NCI-H526 treated with DMSO at 0.1 percent for 48 hours (cell line): ENCODE measurements around the gene TMOD3.
"Not testable (repeated sequence)": the region's sequence is repeated elsewhere in the genome, so short reads cannot be mapped to it uniquely, and the experiment has no call there.

ENCODE experiments used
- DNase-seq: peaks from one replicate; lab custom pipeline; 2025; lab: John Stamatoyannopoulos, UW

Gene TMOD3

DNA sequence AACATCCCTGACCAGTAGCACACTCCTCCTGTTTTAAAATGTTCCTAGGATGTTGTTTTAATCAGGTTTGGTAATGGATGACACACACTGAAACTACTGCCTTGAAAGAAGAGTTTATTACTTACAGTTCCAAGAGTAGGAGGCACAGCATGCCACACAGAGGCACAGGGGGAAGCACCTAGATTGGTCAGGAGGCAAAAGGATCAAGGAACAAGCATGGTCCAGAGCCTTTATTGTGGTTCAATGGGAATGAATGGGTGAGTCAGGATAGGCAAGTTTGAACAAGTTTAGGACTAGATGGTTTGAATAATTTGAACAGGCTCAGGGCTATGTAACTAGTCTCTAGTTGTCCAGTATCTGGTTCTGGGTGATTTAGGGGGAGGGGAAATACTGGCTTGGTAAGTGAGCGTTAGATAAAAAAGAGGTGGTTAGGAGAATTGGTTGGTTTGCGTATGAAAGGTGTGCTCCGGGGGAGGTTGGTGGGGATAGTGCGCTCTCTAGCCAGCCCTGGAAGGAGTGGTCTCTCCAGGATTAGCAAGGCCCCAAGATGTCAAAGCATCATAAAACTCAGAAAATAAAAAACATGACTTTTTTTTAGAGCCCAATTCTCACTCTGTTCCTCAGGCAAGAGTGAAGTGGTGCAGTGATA is 35.1 kb downstream of the TMOD3 start:
- peak; percentile 16 for DNase-seq

DNA sequence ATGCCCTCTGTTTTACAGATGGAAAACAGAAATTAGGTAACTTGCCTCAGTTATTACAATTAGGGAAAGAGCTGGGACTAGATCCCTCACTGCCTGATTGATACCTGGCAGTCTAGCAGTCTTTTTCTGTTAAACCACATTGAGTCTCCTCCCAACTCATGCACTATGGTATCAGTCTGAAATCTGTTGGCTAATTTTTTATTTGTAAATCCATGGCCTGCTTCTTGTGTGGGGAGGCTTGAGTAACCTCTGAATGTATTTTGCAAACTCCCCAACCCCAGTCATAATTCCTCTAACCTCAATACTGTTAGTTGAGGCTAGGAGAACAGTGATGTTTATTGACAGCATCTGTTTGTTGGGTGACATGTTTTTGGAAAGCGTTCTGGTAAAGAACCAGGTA is 35.9 kb downstream of the TMOD3 start:
- DNase-seq: no peak

DNA sequence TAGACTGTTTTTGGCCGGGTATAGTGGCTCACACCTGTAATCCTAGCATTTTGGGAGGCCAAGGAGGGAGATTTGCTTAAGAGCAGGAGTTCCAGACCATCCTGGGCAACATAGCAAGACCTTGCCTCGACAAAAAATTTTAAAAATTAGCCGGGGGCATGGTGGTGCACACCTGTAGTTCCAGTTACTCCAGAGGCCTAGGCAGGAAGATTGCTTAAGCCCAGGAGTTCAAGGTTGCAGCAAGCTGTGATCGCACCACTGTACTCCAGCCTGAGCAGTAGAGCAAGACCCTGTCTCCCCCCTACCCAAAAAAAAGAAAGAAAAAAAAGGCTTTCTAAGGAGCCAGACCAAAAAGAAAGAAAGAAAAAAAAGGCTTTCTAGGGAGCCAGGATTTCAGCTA is 36.7 kb downstream of the TMOD3 start:
- no peak for DNase-seq

DNA sequence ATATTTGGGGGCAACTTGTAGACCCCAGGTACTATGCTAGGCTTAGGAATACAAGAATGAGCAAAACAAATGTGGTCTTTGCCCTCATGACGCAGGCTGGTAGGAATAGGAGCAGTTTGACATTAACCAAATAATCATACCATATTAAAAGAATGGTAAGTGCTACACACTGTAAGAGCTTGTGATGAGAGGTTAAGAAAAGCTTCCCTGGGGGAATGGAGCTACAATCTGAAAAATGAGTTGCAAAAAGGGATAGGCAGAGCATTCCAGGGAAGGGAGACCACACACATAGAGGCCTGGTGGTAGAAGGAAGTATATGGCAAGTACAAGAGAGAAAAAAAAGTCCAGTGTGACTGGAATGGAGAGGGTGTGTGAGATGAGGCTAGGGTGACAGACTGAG is 37.3 kb downstream of the TMOD3 start:
- DNase-seq: no peak

DNA sequence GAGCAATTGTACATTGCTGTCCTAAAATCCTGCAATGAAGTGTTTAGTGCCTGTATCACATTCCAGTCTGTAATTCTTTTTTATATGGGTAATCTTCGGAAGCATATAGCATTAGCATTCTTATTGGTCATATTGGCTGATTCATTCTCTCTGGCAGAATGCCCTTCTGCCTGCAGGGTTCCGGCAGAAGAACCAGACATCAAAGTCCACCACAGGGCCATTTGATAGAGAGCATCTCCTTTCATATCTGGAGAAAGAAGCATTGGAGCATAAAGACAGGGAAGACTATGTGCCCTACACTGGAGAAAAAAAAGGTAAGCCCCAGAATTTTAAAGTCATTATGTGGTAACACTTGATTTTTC is 39.6 kb downstream of the TMOD3 start:
- no peak for DNase-seq

DNA sequence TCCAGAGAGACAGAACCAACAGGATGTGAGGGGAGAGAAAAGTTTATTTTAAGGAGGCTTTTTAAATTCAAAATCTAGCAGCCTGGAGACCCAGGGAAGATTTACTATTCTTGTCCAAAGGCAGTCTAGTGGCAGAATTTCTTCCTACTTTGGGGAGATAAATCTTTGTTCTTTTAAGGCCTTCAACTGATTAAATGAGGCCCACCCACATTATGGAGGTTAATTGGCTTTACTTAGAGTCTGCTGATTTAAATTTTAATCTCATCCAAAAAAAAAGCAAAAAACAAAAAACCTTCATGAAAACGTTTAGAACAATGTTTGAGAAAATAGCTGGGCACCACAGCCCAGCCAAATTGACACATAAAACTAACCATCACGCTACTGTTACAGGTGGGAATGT is 41.3 kb downstream of the TMOD3 start:
- DNase-seq: no peak

DNA sequence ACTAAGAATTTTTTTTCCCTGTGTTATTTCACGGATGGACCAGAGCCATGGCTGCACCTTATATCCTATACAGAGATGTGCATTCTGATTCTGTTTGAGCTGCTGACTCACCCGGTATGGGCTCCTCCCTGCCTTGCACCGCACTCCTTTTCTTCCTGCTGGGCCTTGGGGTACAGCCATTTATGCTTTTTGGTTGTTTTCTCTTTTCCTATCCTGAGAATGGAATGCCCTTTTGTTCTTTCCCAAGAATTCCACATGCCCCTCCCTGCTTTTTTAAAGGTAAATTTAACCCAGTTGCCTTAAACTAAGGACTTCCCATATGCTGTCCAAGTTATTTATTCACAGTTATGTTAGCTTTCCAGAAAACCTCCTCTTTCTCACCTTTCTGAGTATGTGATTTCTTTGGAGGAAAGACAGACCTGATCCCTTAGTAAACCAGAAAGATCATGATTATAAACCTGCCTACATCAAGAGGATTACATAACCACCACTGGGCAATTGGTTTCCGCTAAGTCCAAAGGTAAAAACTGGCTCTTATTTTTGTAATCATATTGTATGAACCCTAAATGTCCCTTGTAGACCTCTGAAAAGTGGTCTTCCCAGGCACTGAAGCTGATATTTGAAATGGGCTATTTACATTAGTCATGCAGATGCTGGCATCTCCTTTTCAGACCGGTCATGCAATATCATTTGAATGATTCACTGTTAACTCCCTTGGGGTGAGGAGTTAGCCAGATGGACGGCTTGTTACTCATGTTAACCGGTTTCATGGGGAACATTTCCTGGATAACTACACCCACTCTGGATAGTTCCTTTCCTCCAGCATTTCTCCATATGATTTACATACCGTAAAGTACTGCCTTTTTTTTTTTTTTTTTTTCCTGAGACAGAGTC is 45.5 kb downstream of the TMOD3 start:
- peak; percentile 66 for DNase-seq

DNA sequence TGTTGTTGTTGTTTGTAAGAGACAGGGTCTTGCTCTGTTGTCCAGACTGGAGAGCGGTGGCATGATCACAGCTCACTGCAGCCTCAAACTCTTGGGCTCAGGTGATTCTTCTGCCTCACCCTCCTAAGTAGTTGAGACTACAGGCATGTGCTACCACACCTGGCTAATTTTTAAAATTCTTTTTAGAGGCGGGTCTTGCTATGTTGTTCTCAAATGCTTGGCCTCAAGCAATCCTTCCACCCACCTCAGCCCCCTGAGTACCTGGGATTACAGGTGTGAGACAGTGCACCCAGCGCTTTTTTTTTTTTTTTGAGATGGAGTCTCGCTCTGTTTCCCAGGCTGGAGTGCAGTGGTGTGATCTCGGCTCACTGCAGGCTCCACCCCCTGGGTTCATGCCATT is 46.7 kb downstream of the TMOD3 start:
- no peak for DNase-seq

DNA sequence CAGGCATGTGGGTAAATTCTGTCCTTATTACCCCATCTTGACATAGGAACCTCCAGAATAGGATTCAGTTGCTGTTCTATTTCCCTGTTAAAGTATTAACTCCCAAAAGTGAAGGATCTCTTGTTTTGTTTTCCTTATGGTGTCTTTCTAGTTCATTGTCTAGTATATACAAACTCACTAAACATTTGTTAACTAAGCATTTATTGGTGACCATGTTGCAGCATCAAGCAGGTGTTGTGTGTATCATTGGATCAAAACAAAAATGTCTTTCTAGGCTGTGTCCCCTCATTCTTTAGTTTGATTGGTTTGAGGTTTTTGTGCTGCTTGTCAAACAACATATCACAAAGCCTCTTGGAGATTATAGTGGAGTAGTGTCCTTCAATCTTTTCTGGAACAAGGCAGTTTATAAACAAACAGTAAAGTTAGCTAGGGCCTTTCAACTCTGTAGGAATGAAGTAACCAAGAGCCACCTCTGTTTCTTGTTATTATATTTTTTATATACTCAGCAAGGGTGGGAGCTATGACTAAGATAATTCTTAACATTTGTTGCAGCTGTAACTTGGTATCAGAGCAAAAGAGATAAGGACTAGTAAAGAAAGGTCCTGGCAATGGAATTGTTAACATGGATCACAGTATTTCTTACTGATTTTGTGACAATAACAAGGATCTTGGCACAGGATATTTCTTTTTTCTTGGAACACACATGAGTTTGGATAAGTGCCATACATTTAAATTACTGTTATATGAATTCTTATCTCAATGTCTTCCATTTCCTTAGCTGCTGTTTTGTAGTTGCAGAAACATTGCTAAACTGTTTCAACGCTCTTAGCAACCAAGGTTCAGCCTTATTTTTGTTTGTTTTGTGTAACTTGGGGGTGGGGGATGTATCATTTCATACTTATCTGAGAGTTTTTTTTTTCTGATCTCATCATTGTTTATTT is 49.3 kb downstream of the TMOD3 start:
- no peak for DNase-seq

DNA sequence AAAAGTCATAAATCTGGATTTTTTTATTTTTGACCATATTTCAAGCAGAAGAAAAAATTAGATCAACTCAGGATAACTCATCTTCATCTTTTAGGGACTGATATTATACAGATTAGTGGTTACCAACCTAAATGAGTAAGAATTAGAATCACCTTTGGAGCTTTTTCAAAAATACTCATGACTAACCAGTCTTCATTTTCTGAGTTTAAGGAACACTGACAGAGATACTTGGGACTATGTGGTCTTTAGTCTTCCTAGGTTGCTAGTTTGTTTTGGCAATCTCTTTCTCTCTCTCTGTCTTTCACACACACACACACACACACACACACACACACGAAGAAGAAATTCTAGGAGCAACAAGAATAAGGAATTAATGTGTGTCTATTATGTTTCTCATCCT is 50.1 kb downstream of the TMOD3 start:
- DNase-seq: no peak

DNA sequence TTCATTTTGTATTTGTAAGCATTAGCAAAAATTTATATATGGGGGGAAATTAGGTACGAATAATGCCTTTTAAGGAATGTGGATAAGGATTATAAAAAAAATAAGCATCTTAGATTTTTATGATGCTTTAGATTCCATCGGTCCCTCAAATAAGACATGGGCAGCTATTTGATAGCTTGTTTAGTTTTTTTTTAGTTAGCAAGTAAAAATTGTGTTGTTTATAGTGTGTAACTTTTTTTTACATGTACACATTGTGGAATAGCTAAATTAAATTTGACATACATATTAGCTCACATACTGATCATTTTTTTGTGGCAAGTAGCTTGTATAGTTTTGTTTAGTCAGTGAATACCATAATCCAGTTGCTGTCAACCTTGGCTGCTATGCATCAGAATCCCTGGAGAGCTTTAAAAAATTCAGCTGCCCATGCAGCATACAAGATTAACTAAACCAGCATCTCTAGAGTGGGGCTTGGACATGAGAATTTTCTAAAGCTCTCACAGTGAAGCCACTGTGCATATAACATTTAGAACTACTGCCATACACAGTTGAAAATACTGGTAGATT is 53.9 kb downstream of the TMOD3 start:
- DNase-seq: no peak

DNA sequence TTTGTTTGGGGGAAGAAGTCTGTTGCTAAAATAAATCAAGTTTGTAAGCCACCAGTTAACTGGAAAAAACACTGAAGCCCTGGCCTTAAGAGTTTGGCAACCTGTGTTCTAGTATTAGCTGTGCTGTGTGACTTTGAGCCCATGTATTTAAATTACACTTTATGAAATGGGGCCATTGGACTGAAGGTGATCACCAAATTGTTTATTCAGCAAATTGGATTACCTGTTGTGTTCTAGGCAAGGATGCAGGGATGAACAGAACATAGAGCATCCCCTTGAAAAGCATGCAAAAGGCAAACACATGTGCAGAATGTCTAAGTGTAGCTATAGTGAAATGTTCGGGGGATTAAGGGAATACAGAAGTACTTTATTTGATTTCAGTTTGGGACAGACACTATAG is 54.6 kb downstream of the TMOD3 start:
- DNase-seq: no peak

DNA sequence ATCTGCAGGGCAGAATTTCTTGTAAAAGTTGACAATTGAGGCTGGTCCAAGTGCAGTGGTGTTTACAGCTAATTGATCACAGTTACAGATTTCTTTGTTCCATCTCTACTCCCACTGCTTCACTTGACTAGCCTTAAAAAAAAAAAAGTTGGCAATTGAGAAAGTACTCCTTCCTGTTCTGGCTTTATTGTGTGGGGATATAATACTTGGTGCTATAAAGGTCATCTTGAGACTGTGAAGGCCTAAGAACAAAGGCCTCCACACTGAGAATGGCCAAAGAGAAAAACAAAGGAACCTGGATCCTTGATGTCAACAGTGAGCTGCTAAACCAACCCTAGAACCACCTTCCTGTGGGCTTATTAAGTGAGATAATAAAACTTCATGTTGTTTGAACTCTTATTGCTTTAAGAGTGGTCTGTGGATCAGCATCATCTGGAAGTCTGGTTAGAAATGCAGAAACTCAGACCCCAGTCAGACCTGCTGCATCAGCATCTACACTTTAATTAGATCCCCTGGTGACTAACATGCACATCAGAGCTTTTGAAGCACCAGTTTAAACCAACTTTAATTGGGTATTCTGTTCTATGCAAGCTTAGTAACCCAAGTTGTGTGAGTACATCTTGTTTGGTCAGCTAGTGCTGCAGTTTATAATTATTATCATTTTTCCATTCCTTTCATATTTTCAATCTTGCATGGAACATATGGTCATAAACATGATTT is 55.2 kb downstream of the TMOD3 start:
- no peak for DNase-seq

DNA sequence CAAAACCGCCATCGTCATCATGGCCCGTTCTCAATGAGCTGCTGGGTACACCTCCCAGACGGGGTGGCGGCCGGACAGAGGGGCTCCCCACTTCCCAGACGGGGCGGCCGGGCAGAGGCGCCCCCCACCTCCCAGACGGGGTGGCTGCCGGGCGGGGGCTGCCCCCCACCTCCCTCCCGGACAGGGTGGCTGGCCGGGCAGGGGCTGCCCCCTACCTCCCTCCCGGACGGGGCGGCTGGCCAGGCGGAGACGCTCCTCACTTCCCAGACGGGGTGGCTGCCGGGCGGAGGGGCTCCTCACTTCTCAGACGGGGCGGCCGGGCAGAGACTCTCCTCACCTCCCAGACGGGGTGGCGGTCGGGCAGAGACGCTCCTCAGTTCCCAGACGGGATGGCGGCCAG is 56.3 kb downstream of the TMOD3 start:
- DNase-seq: not testable (repeated sequence)

DNA sequence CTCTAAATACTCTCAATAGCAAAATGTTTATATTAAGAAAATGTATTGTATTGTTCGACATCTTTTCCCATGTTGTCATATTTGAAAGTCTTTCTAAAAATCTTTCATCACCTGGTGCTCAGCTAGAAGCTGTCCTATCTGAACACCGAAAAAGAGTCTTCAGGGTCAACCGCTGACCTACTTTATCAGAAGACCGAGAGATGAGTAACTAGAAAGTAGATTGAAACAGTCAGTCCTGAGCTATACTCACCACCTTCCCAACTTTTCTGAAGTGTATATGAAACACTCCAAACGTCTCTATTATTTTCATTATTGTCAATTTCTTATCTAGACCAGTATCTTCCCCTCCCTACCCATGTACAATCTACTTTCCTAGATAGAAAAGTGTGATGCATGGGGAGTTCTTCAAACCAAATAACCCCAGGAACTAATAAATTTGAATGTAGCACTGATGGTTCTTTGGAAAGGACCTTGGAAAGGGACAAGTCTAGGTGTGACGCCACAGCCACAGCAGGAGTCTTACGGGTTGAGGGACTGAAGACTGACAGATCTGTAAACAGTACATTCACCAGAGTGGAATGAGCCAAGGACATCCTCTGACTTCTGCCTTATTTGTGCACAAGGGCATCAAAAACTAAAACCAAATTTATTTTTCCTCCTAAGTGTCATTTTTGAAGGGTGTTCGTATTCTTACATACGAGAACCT is 58.6 kb downstream of the TMOD3 start:
- no peak for DNase-seq

DNA sequence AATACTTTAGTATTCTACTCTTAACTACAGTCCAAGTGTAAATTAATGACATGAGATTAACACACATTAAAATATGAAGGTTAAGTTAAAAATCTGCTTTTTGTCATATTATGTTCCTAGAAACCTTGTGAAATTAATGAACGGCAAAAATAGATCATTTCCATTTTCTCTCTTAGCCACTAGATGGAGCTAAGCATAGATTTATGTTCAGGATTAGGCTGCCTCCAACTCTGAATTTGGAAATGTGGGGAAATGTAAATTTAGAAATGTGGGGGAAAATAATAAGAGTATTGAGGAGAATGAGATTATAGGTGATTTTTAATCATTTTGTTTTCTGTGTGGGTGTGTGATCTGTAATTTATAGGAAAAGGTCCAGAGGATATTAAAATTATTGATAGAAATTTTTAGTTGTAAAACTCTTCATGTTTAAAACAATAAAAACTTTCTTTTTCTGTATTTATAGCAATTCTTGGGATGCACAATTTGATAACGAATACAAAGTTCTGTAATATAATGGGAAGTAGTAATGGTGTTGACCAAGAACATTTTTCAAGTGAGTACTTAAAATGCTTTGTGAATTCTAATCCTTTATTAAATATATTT is 59.2 kb downstream of the TMOD3 start:
- no peak for DNase-seq

DNA sequence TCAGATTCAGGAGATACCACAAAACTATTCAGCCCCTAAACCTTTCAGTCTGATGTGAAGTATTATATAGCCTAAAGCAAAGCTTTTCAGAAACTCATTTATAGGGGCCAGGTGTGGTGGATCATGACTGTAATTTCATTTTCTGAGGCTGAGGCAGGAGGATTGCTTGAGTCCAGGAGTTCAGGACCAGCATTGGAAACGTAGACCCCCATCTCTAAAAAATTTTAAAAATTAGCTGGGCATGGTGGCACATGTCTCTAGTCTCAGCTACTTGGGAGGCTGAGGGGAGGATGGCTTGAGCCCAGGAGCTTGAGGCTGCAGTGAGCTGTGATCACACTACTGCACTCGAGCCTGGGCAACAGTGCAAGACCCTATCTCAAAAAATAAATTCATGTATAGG is 60.0 kb downstream of the TMOD3 start:
- no peak for DNase-seq

DNA sequence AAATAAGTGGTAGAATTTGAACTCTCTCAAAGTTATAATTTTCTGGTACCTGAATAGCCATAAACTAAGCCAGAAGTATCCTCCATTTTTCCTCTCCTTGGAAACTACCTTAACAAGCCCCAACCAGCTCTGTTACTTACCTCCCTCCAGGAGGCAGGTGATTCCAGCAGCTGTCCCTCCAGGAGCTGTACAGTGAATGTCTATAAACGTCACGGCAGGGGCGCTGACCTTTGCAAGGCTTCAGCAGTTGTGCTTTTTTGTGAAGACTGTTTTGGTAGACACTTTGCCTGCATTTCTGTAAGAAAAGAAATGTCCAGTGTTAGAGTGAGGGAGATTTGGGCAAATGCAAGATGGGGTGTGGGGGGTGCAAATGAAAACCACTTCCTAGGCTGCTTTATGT is 75.0 kb downstream of the TMOD3 start:
- DNase-seq: no peak

DNA sequence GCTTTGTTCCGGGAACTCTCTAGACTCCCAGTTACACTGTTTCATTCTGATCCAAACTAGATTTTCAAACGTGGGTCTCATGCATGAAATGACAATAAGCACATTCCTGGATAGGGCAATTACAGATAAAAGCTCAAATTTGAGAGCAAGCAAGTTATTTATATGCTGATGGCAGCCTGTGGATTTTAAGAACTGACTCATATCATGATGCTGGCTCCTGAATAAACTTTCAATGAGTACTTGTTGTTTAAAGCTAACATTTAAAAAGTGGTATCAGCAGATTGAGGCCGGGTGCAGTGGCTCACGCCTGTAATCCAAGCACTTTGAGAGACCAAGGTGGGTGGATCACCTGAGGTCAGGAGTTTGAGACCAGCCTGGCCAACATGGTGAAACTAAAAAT is 75.5 kb downstream of the TMOD3 start:
- no peak for DNase-seq

DNA sequence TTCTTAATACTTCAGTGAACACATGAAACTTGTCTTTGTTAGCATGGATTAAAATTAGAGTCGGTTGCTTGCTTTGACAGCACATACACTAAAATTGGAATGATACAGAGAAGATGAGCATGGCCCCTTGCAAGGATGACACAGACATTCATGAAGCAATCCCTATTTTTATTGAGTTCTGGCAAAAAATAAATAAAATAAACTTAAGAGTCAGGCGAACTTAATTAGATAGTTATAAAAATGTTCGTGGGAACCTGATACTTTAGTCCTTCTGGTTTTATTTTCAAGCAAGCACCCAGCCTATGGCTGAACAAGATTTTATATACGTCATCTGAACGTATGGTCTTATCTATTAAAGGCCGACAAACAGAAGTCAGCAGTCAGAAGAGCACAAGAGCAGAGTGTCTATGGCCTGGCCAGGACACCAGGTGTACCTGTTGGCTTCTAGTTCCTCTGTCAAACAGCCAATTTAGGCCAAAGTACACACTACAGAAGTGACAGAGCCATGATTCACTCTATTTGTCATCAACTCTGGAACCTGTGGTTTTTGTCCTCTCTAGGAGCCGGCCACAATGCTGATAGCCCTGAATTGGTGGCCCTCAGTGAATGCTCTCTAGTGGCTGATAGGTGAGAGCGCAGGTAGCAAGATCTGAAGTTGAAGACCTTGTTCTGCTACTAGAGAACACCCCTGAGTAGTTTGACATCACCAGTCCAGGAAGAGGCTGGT is 77.8 kb downstream of the TMOD3 start:
- DNase-seq: no peak
